ENCODE data around the gene HSD17B2. TPM values are rescaled to one million over a fixed set of nuclear protein-coding genes. Genes with fewer than 3 reads are reported as not detected.

The HSD17B2 gene
- total RNA-seq, 1 donor, result not detected

- DNase-seq (ENCODE audit: insufficient read length, low spot score, missing footprints), result no peak
- no peaks in the 10 kb centered on the region for H3K4me1 ChIP-seq (ENCODE audit: insufficient read depth, low read length)
- no peak overlapping the region for H3K4me3 ChIP-seq (ENCODE audit: insufficient read depth, low read length)
- no peaks in the 10 kb centered on the region for H3K36me3 ChIP-seq (ENCODE audit: insufficient read depth, low read length)
- no peak overlapping the region for H3K4me2 ChIP-seq (ENCODE audit: insufficient read depth, low read length)
- H3K27ac ChIP-seq (ENCODE audit: low read depth, low read length), result no peak overlapping the region
- no peaks in the 10 kb centered on the region for H3K9me3 ChIP-seq (ENCODE audit: low read depth, low read length)
- no peaks in the 10 kb centered on the region for H3K79me2 ChIP-seq (ENCODE audit: insufficient read depth, low read length)
- no peak overlapping the region for H2AFZ ChIP-seq (ENCODE audit: low read length)
- peaks cover 14% of the 10 kb centered on the region for H3K27me3 ChIP-seq (ENCODE audit: insufficient read depth, low read length)
- no peaks in the 10 kb centered on the region for H4K20me1 ChIP-seq (ENCODE audit: insufficient read depth, low read length)
- no peak for TF ChIP-seq CTCF (IDR thresholded peaks at IDR 0.05; ENCODE audit: extremely low read depth, low read depth, low read length)
These were observed 20.9 kb downstream of the HSD17B2 start for GRCh38 chr16:82055728-82056549.

DNA sequence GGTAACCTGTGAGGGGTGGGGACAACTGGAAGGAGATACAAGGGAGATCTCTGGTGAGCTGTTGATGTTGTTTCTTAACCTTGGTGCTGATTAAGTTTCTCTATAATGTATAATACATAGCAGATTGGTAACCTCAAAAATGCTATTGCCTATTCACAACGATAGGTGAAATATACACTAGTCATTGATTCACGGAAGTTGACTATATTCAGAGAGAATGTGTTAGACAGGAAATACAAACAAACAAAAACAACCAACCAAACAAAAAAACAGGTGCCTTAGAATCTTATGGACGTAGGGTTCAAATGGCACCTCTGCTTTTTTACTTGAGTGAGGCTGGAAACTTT, 21.5 kb downstream of the HSD17B2 start:
- Histone ChIP-seq H3K9me3 (ENCODE audit: low read depth, low read length) (no peaks in the 10 kb centered on the region), H3K36me3 (ENCODE audit: insufficient read depth, low read length) (no peaks in the 10 kb centered on the region), H3K4me1 (ENCODE audit: insufficient read depth, low read length) (no peaks in the 10 kb centered on the region), H3K27ac (ENCODE audit: low read depth, low read length) (no peak overlapping the region), H4K20me1 (ENCODE audit: insufficient read depth, low read length) (no peaks in the 10 kb centered on the region), H3K4me3 (ENCODE audit: insufficient read depth, low read length) (no peak overlapping the region), H2AFZ (ENCODE audit: low read length) (no peak overlapping the region), H3K79me2 (ENCODE audit: insufficient read depth, low read length) (no peaks in the 10 kb centered on the region), H3K27me3 (ENCODE audit: insufficient read depth, low read length) (peaks cover 10% of the 10 kb centered on the region), H3K4me2 (ENCODE audit: insufficient read depth, low read length) (no peak overlapping the region)
- DNase-seq (ENCODE audit: insufficient read length, low spot score, missing footprints), result no peak
- TF ChIP-seq CTCF (IDR thresholded peaks at IDR 0.05; ENCODE audit: extremely low read depth, low read depth, low read length), result no peak

- no peak overlapping the region for H3K4me3 ChIP-seq (ENCODE audit: insufficient read depth, low read length)
- no peak overlapping the region for H2AFZ ChIP-seq (ENCODE audit: low read length)
These were observed 24.3 kb downstream of the HSD17B2 start for GRCh38 chr16:82059161-82059982.

More at GRCh38 chr16:82059161-82059982, 24.3 kb downstream of the HSD17B2 start:
- Histone ChIP-seq H3K4me2 (ENCODE audit: insufficient read depth, low read length) (no peak overlapping the region), H3K4me1 (ENCODE audit: insufficient read depth, low read length) (peaks cover 5% of the 10 kb centered on the region), H4K20me1 (ENCODE audit: insufficient read depth, low read length) (no peaks in the 10 kb centered on the region), H3K9me3 (ENCODE audit: low read depth, low read length) (no peaks in the 10 kb centered on the region), H3K27me3 (ENCODE audit: insufficient read depth, low read length) (peaks cover 7% of the 10 kb centered on the region), H3K27ac (ENCODE audit: low read depth, low read length) (no peak overlapping the region), H3K36me3 (ENCODE audit: insufficient read depth, low read length) (no peaks in the 10 kb centered on the region), H3K79me2 (ENCODE audit: insufficient read depth, low read length) (no peaks in the 10 kb centered on the region)
- DNase-seq (ENCODE audit: insufficient read length, low spot score, missing footprints), result no peak
- TF ChIP-seq CTCF (IDR thresholded peaks at IDR 0.05; ENCODE audit: extremely low read depth, low read depth, low read length), result no peak
